HepG2 (cell line): ENCODE results near the gene RELL2. TPM values are rescaled to one million over a fixed set of nuclear protein-coding genes. Genes with fewer than 3 reads are reported as not detected.

ENCODE experiments used
- CBX1 ChIP-seq: IDR thresholded peaks from one replicate; pipeline ENCODE4 v1.6.1; 2016; ENCODE audit warnings: antibody characterized with exemption, low read depth
- GTF2F1 ChIP-seq: fragments of 150-350 bp; IDR thresholded peaks from 2 replicates; pipeline ENCODE4 v1.6.1; 2014; ENCODE audit warnings: low read length
- GTF3A ChIP-seq: sonication (generic); formaldehyde crosslinking; conservative IDR thresholded peaks from 2 replicates; pipeline ENCODE4 v1.4.0; 2020; ENCODE audit warnings: mild to moderate bottlenecking, missing genetic modification reagents
- JUNB ChIP-seq: sonication (generic); formaldehyde crosslinking; IDR thresholded peaks from 2 replicates; pipeline ENCODE4 v1.8.0; 2022; ENCODE audit warnings: missing genetic modification reagents, mild to moderate bottlenecking, borderline replicate concordance
- KAT8 ChIP-seq: IDR thresholded peaks from 2 replicates; pipeline ENCODE4 v1.6.1; 2016; ENCODE audit warnings: missing genetic modification reagents, missing compliant biosample characterization
- NBN ChIP-seq: fragments of 450-650 bp; conservative IDR thresholded peaks from 2 replicates; pipeline ENCODE4 v1.6.1; 2017
- PTBP1 ChIP-seq: fragments of 200-400 bp; formaldehyde crosslinking; IDR thresholded peaks from 2 replicates; pipeline ENCODE4 v1.6.1; 2018; ENCODE audit warnings: low read length, low read depth; ENCODE audit not compliant: poor library complexity, severe bottlenecking
- STAG1 ChIP-seq: sonication (generic); formaldehyde crosslinking; IDR thresholded peaks from 2 replicates; pipeline ENCODE4 v1.4.0; 2020; ENCODE audit warnings: missing genetic modification reagents
- XBP1 ChIP-seq: sonication (generic); formaldehyde crosslinking; IDR thresholded peaks from 2 replicates; pipeline ENCODE4 v1.5.0; 2020; ENCODE audit warnings: missing genetic modification reagents
- ZFP41 ChIP-seq: sonication (generic); formaldehyde crosslinking; IDR thresholded peaks from 2 replicates; pipeline ENCODE4 v1.4.0; 2020; ENCODE audit warnings: mild to moderate bottlenecking, missing genetic modification reagents, borderline replicate concordance
- ZNF318 ChIP-seq: sonication (generic); formaldehyde crosslinking; IDR thresholded peaks from 2 replicates; pipeline ENCODE4 v1.4.0; 2020; ENCODE audit warnings: mild to moderate bottlenecking, missing genetic modification reagents
- ZNF34 ChIP-seq: sonication (generic); formaldehyde crosslinking; IDR thresholded peaks from 2 replicates; pipeline ENCODE4 v1.4.0; 2020; ENCODE audit warnings: mild to moderate bottlenecking, missing genetic modification reagents, borderline replicate concordance
- ZNF513 ChIP-seq: sonication (generic); formaldehyde crosslinking; conservative IDR thresholded peaks from 2 replicates; pipeline ENCODE4 v1.5.0; 2020; ENCODE audit warnings: missing genetic modification reagents
- ZNF607 ChIP-seq: sonication (generic); formaldehyde crosslinking; IDR thresholded peaks from 2 replicates; pipeline ENCODE4 v1.5.1; 2020; ENCODE audit warnings: missing genetic modification reagents, mild to moderate bottlenecking, borderline replicate concordance
- ZNF713 ChIP-seq: sonication (generic); formaldehyde crosslinking; IDR thresholded peaks from 2 replicates; pipeline ENCODE4 v1.4.0; 2020; ENCODE audit warnings: mild to moderate bottlenecking, missing genetic modification reagents
- ZNF878 ChIP-seq: sonication (generic); formaldehyde crosslinking; IDR thresholded peaks from 2 replicates; pipeline ENCODE4 v1.8.1; 2023; ENCODE audit warnings: mild to moderate bottlenecking, missing genetic modification reagents, moderate library complexity
- polyA plus RNA-seq, 8 experiments: library from polyadenylated mRNA; depleted of rRNA in 3 of 8; stranded (reverse) in 7 of 8; unstranded in 1 of 8; fragments of >200 nt; fragmentation: Illumina TruSeq in 4 of 8; extraction: Trizol in 4 of 8; gene quantifications; 2 replicates each; pipeline versions ENCODE4 v1.2.1 to v1.2.3, GENCODE V29; 2011 to 2016; ENCODE audit warnings: low read depth in 4 of 8, missing spikeins in 1 of 8, mixed read lengths in 1 of 8; ENCODE audit not compliant: insufficient read depth in 1 of 8
- total RNA-seq, 5 experiments: library from RNA; depleted of rRNA; stranded (reverse); fragments of >200 nt; fragmentation: Illumina TruSeq; extraction: Trizol; gene quantifications; 2 replicates each; pipeline ENCODE4 v1.2.3, GENCODE V29; 2016; ENCODE audit warnings: low read depth in 1 of 5
- TF ChIP-seq, protein P1 (sequence below): sonication (generic); formaldehyde crosslinking; conservative IDR thresholded peaks from 2 replicates; pipeline ENCODE4 v1.8.0; 2022; ENCODE audit warnings: mild to moderate bottlenecking, moderate library complexity, missing genetic modification reagents

The RELL2 gene
- total and polyA plus RNA-seq, 2 of the 13 experiments (the other 11 are each of a cell fraction or from before 2014, with no cell fraction given), result 6.4 to 8.3 TPM

- TF ChIP-seq, protein P1, sequence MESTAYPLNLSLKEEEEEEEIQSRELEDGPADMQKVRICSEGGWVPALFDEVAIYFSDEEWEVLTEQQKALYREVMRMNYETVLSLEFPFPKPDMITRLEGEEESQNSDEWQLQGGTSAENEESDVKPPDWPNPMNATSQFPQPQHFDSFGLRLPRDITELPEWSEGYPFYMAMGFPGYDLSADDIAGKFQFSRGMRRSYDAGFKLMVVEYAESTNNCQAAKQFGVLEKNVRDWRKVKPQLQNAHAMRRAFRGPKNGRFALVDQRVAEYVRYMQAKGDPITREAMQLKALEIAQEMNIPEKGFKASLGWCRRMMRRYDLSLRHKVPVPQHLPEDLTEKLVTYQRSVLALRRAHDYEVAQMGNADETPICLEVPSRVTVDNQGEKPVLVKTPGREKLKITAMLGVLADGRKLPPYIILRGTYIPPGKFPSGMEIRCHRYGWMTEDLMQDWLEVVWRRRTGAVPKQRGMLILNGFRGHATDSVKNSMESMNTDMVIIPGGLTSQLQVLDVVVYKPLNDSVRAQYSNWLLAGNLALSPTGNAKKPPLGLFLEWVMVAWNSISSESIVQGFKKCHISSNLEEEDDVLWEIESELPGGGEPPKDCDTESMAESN (CRISPR knock-in tag), result peak; percentile 91
- peak; percentile 37 for TF ChIP-seq CBX1
- TF ChIP-seq PTBP1, result peak; percentile 50
- peak; percentile 90 for TF ChIP-seq STAG1 (CRISPR knock-in tag)
- TF ChIP-seq ZNF878 (CRISPR knock-in tag), result peak; percentile 88; the same call in 1 of the 2 replicates
- peak; percentile 88 for TF ChIP-seq KAT8 (CRISPR knock-in tag)
- no peak for TF ChIP-seq ZNF513
- no peak for TF ChIP-seq NBN
- TF ChIP-seq ZNF318 (CRISPR knock-in tag), result peak; percentile 69; the same call in 1 of the 2 replicates
- TF ChIP-seq JUNB (CRISPR knock-in tag), result no peak
- TF ChIP-seq ZNF34, result no peak; the same call in 1 of the 2 replicates
- no peak for TF ChIP-seq ZFP41 (CRISPR knock-in tag)
- TF ChIP-seq ZNF713 (CRISPR knock-in tag), result no peak
- no peak for TF ChIP-seq GTF2F1
- TF ChIP-seq XBP1, result no peak
- no peak for TF ChIP-seq ZNF607 (CRISPR knock-in tag)
- TF ChIP-seq GTF3A, result no peak
Measured at GRCh38 chr5:141618804-141619554, 17.8 kb upstream of the RELL2 start, which contains the start of gene DIAPH1 (continued).
